GM19324 (cell line): ENCODE data around the gene SPAG9.

Experiments used
- ATAC-seq: cut with Tn5 transposase; IDR thresholded peaks from one replicate; pipeline ENCODE4 v1.9.1; 2021; ENCODE audit warnings: mild to moderate bottlenecking, moderate library complexity; ENCODE audit not compliant: unreplicated experiment, low FRiP score

The SPAG9 gene

DNA sequence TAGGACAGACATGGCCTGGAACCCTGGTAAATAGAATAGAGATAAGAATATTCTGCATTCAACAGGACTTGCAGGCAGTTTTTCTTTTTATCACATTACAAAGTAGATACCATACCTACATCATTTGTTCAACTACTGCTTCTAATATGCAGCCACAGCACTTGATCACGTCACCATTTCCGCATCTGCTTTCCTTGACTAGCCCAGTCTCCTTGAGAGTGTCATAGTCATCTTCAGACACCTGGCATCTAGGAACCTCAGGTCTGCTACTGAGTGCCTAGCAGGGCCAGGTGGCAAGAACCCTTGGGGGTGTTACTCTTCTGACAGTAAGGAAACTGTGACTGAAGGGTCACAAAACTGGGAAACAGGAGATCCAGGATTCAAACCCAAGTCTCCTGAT is 161.3 kb downstream of the SPAG9 start:
- no peak for ATAC-seq

DNA sequence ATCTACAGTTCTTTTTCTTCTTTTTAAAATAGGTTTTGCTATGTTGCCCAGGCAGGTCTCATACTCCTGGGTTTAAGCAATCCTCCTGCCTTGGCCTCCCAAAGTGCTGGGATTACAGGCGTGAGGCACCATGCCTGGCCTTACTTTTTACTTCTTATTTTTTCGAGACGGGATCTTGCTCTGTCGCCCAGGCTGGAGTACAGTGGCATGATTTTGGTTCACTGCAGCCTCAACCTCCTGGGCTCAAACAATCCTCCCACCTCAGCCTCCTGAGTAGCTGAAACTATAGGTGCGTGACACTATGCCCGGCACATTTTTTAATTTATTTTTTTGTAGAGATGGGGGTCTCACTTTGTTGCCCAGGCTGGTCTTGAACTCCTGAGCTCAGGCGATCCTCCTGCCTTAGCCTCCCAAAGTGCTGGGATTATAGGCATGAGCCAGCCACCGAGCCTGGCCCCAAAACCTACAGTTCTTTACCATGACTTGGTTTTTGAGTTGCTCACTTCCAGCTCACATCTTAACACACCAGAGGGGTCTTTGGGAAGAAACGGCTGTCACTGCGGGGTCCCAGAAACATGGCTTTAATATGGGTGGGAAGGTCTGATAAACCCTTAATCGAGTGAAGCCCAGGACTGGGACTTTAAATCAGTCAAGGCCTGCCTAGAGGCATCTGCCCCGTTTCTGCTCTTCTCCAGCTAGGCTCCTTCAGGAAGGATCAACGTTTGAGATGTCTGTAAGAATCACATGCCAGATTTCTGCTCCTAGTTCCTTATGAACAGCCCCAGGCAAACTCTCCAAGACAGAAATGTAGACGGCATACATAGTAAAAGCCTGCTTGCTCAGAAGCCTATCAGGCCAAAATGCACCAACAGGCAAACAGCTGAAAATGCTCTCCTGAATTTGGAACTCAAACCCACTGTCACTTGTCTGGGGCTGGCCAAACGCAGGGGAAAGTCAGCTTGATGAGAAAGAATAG is 162.8 kb downstream of the SPAG9 start:
- ATAC-seq = no peak

DNA sequence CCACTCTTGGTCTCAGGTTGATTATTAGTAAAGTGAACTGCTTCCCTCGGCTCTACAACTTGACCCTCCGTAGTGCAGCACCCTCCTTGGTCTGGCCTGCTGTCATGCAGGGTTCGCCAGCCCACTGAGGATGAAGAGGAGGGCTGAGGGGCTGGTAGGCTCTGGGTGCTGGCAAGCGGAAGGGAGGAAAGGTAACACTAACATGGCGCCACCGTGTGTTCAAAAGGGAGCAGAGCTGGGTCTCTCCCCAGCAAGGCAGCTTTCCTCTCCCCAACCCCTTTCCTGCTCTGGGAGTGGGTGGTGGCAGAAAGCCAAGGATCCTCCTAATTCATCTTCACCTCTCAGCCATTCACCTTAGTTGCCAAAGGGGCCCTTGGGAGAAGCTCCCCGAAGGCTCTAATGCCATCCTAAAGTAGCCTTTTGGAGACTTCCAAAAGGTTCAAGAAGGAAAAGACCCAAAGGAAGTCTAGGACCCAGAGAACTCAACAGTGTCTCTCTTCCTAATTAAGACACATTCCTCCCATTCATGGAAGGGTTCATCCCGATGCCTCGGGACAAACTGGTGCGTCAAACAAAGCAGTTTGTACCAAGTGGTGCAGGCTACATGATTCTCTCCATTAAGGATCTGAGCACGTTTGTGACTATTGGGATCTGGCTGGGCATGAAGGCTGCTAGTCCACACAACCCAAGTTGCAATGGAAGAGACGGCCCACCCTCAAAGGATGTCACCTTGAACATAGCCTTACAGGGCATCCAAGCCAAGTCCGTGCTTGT is 163.7 kb downstream of the SPAG9 start:
- ATAC-seq = peak; percentile 47

DNA sequence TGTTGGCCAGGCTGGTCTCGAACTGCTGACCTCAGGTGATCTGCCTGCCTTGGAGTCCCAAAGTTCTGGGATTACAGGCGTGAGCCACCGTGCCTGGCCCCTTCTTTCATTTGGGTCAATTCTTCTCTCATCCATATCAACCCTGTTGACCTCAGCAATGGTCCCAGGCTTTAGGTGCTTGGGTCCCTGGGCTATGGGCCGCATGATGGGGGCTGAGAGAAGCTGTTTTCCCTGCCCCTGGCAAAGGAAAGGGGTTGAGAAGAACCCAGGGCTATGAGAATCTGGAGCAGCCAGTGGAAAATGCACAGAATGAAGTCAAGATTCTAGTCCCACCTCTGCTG is 164.3 kb downstream of the SPAG9 start:
- no peak for ATAC-seq

DNA sequence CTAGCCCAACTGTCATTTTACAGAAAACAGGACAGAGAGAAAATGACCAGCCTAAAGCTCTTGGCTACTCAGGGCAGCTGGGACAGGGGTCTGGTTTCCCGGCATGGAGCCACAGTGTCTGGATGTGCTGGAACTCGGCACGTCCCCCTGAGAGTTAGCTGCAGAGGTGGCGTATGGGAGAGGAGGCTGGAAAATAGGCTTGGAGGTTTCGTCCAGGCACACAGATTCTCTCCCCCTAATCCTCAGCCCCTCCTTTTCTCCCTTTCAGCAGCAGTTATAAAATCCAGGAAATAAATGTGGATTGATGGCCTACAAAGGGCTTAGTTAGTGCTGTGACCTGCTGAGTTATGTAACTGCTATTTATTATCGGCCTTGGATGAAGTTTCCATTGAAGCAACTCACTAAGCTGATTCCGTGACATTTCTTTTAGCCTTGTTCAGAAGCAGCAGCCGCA is 165.0 kb downstream of the SPAG9 start:
- no peak for ATAC-seq

DNA sequence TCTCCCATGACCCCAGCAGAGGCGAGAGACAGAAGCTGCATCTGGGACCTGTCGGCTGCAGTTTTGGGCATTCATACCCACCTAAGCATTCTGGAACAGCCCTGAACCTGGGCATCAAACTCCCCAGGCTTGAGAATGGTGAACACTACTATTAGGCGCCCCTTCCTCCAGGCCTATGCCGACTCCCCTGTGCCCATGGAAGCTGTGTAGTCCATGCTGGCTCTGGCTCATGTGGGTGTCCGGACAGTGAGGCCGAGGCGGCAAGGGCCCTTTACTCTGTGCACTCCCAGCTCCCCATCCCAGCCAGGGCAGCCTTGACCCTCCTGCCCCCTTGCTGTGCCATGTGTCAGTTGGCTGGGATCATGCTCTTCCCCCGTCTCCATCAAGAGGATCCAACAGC is 165.5 kb downstream of the SPAG9 start:
- ATAC-seq = no peak

DNA sequence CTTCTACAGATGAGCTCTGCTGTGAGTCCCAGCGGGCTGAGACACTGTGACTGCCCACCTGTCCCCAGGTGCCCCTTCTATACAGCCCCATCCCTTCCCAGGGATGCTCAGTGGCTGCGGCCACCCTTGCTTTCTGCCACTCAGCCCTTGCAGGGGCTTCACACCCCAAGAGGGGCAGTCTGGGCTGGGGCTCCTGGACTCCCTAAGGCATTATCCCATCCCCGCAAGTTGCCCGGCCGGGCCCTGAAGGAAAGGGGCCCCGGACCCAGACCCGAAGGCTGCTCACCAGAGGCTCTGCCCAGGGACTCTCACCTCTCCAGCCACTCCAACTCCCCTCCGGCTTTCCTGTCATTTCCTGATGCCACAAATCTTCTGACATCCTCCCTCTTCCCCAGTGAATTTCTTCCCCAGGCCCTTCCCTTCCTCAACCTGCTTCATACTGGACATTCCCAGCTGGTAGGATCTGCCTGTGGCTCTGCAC is 166.0 kb downstream of the SPAG9 start:
- no peak for ATAC-seq

DNA sequence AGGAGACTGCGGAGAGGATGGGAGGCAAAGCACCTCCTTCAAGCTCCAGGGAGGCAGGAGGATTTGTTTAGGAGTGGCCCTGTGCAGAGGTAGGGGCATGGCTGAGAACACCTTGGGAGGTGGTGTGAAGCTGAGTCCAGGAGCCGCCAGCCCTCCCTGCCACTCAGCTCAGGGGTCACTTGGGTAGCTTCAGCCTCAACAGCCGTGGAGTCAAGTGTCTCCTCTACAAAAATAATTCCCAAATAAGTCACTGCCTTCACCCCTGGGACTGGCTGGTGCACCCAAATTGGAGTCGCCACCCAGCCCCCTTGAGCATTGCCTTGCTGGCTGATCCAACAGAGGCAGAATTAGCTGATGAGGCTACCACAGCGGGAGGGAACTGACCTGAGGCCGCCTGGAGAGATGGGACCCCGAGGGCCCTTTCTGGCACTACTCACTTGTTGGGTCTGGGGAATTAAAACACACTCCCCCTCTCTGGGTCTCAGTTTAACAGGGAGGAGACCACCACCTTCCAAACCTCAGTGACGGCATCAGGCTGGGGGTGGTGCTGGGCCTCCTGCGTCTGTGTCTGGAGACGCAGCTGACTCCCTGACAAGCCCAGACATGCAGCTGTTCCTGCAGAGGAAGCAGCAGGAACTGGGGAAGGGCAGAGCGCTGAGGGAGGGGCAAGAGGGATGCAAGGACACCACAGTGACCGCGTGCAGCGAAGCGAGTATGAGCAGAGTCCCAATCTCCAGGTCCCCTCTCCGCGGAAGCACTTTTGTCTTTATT is 166.7 kb downstream of the SPAG9 start:
- ATAC-seq = no peak

DNA sequence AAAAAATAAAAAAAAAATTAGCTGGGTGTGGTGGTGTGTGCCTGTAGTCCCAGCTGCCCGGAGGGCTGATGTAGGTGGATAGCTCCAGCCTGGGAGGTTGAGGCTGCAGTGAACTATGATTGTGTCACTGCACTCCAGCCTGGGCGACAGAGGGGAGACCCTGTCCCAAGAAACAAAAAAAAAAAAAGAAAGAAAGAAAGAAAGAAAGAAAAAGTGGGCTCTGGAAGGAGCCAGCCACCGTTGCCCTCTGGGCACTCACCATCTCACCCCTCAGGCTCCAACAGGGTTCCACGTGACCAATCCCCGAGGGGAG is 167.2 kb downstream of the SPAG9 start:
- no peak for ATAC-seq

DNA sequence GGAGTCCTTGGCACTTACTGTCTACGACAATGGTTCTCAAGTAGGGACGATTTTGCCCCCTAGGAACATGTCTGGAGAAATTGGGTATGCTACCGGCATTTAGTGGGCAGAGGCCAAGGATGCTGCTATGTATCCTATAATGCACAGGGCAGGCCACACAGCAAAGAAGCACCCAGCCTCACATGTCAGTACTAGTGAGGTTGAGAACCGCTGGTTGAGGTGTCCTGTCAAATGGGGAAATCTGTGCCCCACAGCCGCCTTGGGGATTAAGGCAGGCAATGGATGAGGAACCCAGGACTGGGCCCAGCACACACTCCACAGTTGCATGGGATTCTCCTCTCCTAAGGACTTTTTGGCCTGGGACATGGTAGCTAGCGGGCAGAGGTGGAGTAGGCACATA is 167.8 kb downstream of the SPAG9 start:
- no peak for ATAC-seq

DNA sequence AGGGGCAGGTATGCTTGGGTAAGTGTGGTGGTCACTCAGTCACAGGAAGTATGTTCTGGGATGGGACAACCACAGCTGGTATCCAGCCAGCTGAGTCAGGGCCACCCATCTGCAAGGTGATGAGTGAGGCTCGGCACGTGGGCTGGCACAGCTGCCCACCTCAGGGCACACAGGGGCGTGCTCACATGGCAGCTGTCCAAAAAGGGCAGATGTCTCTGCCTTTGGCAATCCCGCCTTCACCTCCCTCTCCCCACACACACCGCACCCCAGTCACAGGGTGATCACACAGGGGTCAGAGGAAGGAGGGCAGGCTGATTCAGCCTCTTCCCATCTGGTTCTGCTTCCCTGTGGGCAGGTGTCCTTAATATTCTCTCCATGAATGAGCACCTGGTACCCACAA is 168.7 kb downstream of the SPAG9 start:
- no peak for ATAC-seq

DNA sequence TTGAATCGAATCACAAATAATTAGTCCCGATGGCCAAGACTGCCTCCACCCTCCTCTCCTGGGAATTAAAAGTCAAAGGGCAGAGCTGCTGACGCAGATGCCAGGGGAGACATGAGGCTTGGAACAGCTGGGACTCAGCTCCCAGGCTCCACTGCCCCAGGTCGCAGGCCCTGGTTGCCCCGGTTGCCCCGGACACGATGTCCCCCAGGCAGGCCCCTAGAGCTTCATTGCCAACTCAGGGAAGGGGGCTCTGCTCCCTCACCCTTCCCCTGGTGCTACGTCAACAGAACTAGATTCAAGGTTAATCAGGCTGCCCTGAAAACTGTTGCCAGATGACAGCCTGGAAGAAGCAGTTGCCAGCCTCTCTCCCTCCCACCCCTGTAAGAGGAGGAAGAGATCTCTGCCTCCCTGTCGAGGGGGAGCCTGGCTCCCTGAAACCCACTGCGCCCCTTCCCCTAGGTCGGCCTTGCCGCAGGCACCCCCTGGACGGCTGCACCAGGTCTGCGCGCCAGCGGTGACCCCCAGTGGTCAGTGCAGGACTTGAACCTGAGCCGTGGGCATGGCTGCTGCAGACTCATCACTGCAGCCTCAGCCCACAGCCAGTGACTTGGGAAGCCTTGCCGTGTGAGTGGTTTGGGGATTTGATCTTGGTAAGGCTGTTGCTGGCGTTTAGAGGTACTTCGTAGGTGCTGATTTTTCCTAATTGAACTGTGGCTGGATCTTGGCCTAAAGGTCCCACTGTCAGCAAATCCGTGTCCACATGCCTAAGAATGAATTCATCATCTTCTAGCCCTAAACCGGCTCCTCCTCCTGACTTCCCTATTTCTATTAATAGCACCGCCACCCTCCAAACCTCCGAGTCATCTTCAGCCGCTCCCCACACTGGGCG is 170.4 kb downstream of the SPAG9 start:
- ATAC-seq = no peak

DNA sequence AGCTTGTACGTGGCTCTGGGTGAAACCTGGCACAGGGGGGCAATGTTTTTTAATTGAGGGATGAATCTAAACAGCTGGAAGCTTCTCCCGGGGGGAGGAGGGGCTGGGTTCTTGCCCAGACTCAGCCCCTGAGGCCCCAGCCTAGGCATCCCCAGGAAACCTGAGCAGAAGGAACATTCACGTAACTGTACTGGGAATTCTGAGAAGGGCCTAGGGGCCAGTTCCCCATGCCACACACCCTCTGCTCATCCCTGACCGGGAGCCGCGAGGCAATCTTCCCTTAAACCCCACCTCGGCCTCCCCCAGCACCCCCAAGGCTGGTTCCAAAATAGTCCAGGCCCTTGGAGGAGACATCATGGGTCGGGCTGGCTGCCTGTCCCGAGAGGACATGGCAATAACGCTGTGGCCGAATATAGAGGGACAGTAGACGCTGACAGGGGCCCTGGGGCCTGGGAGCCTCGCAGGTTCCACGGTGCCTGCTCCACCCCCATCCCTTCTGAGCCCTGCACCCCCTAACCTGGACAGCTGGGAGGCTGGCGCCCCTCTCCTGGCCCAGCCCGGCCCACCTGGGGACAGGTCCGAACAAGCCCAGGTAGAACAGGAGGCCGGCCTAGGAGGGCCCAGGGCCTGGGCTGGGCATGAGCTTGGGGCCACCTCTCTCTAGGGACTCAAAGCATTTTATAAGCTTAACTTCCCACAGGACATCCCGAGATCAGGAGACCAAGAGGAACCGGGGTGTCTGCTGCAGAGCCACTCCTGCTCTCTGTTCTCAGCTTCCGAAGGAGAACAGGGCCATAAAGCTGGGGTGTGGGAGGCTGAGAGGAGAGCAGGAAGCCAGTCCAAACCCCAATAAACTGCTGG is 171.3 kb downstream of the SPAG9 start:
- no peak for ATAC-seq

DNA sequence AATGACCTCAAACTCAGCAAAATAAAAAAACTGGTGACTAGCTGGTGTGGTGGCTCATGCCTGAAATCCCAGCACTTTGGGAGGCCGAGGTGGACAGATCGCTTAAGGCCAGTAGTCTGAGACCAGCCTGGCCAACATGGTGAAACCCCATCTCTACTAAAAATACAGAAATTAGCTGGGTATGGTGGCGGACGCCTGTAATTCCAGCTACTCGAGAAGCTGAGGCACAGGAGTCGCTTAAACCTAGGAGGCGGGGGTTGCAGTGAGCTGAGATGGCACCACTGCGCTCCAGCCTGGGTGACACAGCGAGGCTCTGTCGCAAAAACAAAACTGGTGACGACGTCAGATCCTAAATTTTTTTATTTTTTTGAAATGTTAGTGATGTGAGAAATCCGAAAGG is 172.0 kb downstream of the SPAG9 start:
- no peak for ATAC-seq

DNA sequence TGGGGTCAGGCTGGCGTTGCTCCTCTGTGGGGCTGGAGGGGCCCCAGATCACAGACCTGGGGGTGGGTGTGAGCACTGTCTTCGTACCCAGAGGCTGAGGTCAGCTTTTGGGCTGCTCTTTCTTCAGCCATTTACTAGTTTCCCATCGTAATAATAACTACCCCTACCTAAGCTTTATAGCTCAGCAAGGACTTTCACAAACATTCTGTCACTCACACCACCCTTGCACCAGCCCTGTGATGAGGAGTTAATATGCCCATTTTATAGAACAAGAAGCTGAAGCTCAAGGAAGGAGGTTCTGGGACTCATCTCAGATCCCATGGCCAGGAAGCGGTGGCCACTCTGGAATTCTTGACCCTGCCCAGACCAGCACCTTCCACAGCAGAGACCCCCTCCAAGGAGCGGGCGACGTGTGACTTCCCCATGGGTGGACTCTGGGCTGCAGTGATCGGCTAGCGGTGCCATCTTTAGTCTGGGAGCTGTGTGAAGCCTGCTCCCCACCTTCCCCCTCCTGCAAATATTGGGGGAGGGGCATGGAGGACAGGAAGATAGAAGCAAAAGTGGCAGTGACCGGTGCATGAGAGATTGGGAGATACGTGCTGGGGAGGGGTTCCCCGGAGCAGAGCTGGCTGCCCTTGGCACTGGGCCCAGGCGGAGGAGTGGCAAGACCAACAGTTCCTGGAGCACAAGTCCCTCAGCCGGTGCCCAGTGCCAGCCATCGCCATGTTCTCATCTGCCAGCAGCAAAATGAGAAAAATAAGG is 172.7 kb downstream of the SPAG9 start:
- no peak for ATAC-seq

DNA sequence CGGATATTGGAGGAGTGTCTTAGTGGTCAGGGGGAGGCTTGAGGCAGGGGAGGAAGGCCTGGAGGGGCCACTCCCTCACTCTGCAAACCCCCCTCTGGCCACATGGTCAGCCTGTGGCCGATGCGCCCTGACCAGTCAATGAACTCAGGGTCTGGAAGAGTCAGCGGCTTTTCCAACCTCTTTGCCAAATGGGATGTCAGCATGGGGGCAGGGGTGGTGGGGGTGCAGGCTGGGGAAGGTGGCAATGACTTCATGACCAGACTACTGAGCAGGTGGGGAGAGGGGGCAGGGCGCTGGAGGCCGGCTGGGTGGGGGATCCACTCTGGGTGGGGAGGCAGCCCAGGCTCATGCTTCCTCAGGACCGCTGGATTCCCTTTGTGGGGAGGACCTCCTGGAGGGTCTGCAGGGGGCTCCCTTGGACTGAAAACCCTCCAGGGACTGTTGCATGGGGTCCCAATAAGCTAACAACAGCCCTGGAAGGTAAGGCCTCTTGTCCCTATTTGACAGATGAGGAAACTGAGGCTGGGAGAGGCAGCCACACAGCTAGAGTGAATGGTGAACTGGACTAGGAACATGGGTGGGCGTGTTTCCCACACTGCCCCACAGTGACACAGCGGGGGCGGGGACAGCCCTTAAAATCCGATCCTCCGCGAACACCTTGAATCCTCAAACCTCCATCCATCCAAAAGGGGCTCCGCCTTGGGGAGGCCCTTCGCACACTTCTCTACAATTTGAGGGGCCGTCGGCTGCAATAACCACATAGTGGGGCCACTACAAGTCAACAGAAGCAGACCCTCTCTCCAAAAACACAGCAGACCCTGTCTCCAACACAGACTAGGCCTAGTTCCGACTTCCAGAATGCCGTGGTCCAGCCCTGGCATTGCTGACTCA is 173.5 kb downstream of the SPAG9 start:
- ATAC-seq = no peak

DNA sequence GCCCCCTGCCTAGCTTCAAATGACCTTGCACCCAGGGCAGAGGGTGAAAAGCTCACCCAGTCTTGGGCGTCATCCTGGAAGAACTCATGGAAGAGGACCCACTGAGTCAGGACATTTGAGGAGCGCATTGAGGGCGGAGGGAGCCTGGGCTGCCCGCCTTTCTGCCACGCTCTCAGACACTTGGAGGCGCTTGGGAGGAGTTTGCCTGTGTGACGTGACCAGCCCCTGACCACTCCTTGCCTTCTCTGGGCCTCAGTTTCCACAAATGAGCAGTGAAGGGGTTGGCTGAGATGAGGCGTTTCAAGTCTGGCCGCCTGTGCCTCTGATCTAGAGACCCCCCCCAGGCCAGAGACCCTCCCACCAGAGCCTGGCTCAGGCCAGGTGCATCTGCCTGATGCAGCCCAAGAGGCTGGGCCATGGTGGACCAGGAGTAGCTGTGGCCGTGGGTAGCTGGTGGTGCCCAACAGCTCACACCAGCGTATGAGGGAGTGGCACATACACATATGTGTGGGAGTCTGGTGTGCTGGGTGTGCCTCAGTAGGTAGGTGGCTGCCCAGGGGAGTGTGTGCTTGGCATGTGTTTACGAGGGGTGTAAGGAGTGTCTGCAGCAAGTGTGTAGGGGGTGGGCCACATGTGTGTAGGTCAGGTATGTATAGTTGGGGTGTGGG is 174.3 kb downstream of the SPAG9 start:
- no peak for ATAC-seq
